IMR-90 (cell line): ENCODE results near the gene BMP7.

Experiments used
- CHD1 ChIP-seq: IDR thresholded peaks from 2 replicates; pipeline ENCODE4 v1.6.1; 2012; ENCODE audit warnings: low read depth, low read length, improper control_type of control experiment
- MAZ ChIP-seq: IDR thresholded peaks from 2 replicates; pipeline ENCODE4 v1.6.1; 2012; ENCODE audit warnings: low read depth, mild to moderate bottlenecking, low read length, improper control_type of control experiment, moderate library complexity, borderline replicate concordance
- RFX5 ChIP-seq: IDR thresholded peaks from 2 replicates; pipeline ENCODE4 v1.8.0; 2012; ENCODE audit warnings: low read depth, mild to moderate bottlenecking, low read length, moderate library complexity
- TF ChIP-seq, protein P1 (sequence below): conservative IDR thresholded peaks from 2 replicates; pipeline ENCODE4 v1.5.1; 2012; ENCODE audit warnings: mild to moderate bottlenecking, low read depth, low read length, improper control_type of control experiment

DNA sequence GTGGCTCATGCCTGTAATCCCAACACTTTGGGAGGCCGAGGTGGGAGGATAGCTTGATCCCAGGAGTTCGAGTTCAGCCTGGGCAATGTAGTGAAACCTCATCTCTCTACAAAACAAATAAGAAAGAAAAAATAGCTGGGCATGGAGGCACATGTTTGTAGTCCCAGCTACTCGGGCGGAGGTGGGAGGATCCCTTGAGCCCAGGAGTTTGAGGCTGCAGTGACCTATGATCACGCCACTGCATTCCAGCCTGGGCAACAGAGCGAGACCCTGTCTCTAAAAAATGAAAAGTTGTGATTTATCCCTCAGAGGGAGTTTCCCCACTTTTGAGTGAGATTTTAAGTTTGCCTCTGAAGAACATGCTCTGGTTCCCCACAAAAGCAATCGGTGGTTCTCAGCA lies 17.4 kb upstream of the BMP7 start:
- TF ChIP-seq, protein P1, sequence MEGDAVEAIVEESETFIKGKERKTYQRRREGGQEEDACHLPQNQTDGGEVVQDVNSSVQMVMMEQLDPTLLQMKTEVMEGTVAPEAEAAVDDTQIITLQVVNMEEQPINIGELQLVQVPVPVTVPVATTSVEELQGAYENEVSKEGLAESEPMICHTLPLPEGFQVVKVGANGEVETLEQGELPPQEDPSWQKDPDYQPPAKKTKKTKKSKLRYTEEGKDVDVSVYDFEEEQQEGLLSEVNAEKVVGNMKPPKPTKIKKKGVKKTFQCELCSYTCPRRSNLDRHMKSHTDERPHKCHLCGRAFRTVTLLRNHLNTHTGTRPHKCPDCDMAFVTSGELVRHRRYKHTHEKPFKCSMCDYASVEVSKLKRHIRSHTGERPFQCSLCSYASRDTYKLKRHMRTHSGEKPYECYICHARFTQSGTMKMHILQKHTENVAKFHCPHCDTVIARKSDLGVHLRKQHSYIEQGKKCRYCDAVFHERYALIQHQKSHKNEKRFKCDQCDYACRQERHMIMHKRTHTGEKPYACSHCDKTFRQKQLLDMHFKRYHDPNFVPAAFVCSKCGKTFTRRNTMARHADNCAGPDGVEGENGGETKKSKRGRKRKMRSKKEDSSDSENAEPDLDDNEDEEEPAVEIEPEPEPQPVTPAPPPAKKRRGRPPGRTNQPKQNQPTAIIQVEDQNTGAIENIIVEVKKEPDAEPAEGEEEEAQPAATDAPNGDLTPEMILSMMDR: no peak
- no peak for TF ChIP-seq MAZ
- TF ChIP-seq CHD1: no peak
- no peak for TF ChIP-seq RFX5
